Measurements from ENCODE around the gene GAL. TPM values are rescaled to one million over a fixed set of nuclear protein-coding genes. Genes with fewer than 3 reads are reported as not detected.

Gene GAL
- total RNA-seq, 1 experiment from 2014 or later: 72.6 TPM

DNA sequence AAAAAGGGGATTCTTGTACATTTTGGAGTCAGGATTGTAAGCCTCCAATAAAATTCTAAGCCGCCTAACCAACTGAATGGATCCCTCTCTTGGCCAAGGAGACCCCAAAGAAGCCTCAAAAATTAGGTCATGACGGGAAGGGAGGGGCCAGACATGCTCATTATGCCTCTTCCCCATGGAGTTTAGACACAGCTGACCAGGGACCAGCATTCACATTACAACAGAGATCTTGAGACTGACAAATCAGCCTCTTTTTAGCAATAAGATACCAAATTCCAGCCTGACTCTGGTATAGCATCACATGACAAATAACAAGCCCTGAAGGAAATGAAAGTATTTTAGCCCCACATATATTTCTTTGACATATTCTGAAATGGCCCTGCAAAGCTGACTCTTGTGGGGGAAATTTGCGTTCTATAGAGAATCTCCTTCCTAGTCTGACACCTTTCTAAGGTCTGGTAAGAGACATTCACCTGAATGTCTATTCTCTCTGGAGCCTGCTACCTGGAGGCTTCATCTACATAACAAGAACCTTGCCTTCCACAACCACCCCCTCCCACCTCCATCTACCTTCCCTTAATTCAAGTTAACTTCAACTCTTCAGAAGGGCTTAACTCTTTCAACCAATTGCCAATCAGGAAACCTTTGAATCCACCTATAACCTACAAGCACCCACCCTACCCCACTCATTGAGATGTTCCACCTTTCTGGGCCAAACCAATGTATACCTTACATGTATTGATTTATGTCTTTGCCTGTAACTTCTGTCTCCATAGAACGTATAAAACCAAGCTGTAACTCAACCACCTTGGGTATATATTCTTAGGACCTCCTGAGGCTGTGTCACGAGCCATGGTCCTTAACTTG, 10.3 kb downstream of the GAL start:
- Mint-ChIP-seq H3K9me3 (ENCODE audit: unreplicated experiment) (peaks cover 11% of the 10 kb centered on the region), H3K4me1 (ENCODE audit: low read depth, unreplicated experiment) (no peaks in the 10 kb centered on the region), H3K36me3 (ENCODE audit: insufficient read depth, unreplicated experiment) (peaks cover 5% of the 10 kb centered on the region), H3K4me3 (ENCODE audit: unreplicated experiment) (no peak overlapping the region), H3K27ac (ENCODE audit: unreplicated experiment) (no peak overlapping the region), H3K27me3 (ENCODE audit: insufficient read depth, unreplicated experiment) (peaks cover 5% of the 10 kb centered on the region)
- peaks cover 17% of the 10 kb centered on the region; the same call in 1 of the 2 replicates for H3K9me3 ChIP-seq
- POLR2A ChIA-PET: no interaction called here
- CTCF ChIA-PET: no interaction called here
- TF ChIP-seq, protein P1, sequence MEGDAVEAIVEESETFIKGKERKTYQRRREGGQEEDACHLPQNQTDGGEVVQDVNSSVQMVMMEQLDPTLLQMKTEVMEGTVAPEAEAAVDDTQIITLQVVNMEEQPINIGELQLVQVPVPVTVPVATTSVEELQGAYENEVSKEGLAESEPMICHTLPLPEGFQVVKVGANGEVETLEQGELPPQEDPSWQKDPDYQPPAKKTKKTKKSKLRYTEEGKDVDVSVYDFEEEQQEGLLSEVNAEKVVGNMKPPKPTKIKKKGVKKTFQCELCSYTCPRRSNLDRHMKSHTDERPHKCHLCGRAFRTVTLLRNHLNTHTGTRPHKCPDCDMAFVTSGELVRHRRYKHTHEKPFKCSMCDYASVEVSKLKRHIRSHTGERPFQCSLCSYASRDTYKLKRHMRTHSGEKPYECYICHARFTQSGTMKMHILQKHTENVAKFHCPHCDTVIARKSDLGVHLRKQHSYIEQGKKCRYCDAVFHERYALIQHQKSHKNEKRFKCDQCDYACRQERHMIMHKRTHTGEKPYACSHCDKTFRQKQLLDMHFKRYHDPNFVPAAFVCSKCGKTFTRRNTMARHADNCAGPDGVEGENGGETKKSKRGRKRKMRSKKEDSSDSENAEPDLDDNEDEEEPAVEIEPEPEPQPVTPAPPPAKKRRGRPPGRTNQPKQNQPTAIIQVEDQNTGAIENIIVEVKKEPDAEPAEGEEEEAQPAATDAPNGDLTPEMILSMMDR (IDR thresholded peaks at IDR 0.05; ENCODE audit: insufficient read depth in 1 of 2, low read depth in 1 of 2, low read length in 1 of 2, severe bottlenecking in 1 of 2, unreplicated experiment in 1 of 2): no peak
- DNase-seq: no peak
- H3K4me1 ChIP-seq: no peaks in the 10 kb centered on the region
- intact Hi-C loops (cut with micrococcal nuclease; ENCODE audit: unreplicated experiment): no loop called here
- H3K4me3 ChIP-seq (ENCODE audit: low read depth, low read length): no peak overlapping the region
- no peaks in the 10 kb centered on the region for H3K27me3 ChIP-seq (replicated peaks; ENCODE audit: control insufficient read depth, insufficient read depth, low read length)
- no TSS peak for BruUV-seq (replicated peaks)
- H3K36me3 ChIP-seq (ENCODE audit: control insufficient read depth, insufficient read depth, low read length): no peaks in the 10 kb centered on the region

- H3K9me3 ChIP-seq: peaks cover 17% of the 10 kb centered on the region; the same call in 1 of the 2 replicates
- no peaks in the 10 kb centered on the region for H3K4me1 ChIP-seq
- Mint-ChIP-seq H3K27ac (ENCODE audit: unreplicated experiment) (no peak overlapping the region), H3K4me1 (ENCODE audit: low read depth, unreplicated experiment) (no peaks in the 10 kb centered on the region), H3K4me3 (ENCODE audit: unreplicated experiment) (no peak overlapping the region), H3K36me3 (ENCODE audit: insufficient read depth, unreplicated experiment) (peaks cover 5% of the 10 kb centered on the region), H3K27me3 (ENCODE audit: insufficient read depth, unreplicated experiment) (peaks cover 10% of the 10 kb centered on the region), H3K9me3 (ENCODE audit: unreplicated experiment) (peaks cover 11% of the 10 kb centered on the region)
- BruUV-seq (replicated peaks): no TSS peak
- no peak for DNase-seq
- no peak overlapping the region for H3K4me3 ChIP-seq (ENCODE audit: low read depth, low read length)
- H3K36me3 ChIP-seq (ENCODE audit: control insufficient read depth, insufficient read depth, low read length): no peaks in the 10 kb centered on the region
- TF ChIP-seq, protein P1 (IDR thresholded peaks at IDR 0.05; ENCODE audit: insufficient read depth in 1 of 2, low read depth in 1 of 2, low read length in 1 of 2, severe bottlenecking in 1 of 2, unreplicated experiment in 1 of 2): no peak
- CTCF ChIA-PET: no interaction called here
- intact Hi-C loops (cut with micrococcal nuclease; ENCODE audit: unreplicated experiment): no loop called here
- POLR2A ChIA-PET: no interaction called here
- no peaks in the 10 kb centered on the region for H3K27me3 ChIP-seq (replicated peaks; ENCODE audit: control insufficient read depth, insufficient read depth, low read length)
These were observed 11.2 kb downstream of the GAL start for GRCh38 chr11:68695531-68695930.

DNA sequence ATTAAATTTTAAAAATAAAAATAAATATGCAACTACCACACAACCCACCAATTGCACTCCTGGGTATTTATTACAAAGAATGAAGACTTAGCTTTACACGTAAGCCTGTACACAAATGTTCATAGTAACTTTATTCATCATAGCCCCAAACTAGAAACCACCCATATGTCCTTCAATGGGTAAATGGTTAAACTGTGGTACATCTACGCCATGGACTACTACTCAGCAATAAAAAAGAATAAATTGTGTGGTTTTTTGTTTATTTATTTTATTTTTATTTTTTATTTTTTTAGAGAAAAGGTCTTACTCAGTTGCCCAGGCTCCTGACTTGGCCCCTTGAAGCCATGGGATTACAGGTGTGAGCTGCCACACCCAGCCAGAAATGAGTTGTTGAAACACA, 14.6 kb downstream of the GAL start:
- ChIA-PET CTCF (no interaction called here), POLR2A (interaction anchor here (0.5 kb wide), 1 partner anchor 50 kb away, joined by 4 read pairs; no protein-coding TSS in a partner anchor)
- Mint-ChIP-seq H3K27me3 (ENCODE audit: insufficient read depth, unreplicated experiment) (peaks cover 20% of the 10 kb centered on the region), H3K4me3 (ENCODE audit: unreplicated experiment) (no peak overlapping the region), H3K27ac (ENCODE audit: unreplicated experiment) (no peak overlapping the region), H3K36me3 (ENCODE audit: insufficient read depth, unreplicated experiment) (no peaks in the 10 kb centered on the region), H3K4me1 (ENCODE audit: low read depth, unreplicated experiment) (no peaks in the 10 kb centered on the region), H3K9me3 (ENCODE audit: unreplicated experiment) (peaks cover 11% of the 10 kb centered on the region)
- Histone ChIP-seq H3K27me3 (replicated peaks; ENCODE audit: control insufficient read depth, insufficient read depth, low read length) (no peaks in the 10 kb centered on the region), H3K9me3 (peaks cover 17% of the 10 kb centered on the region; the same call in 1 of the 2 replicates), H3K4me3 (ENCODE audit: low read depth, low read length) (no peak overlapping the region), H3K36me3 (ENCODE audit: control insufficient read depth, insufficient read depth, low read length) (no peaks in the 10 kb centered on the region), H3K4me1 (no peaks in the 10 kb centered on the region)
- DNase-seq: no peak
- intact Hi-C loops (cut with micrococcal nuclease; ENCODE audit: unreplicated experiment): no loop called here
- no TSS peak for BruUV-seq (replicated peaks)
- TF ChIP-seq, protein P1 (IDR thresholded peaks at IDR 0.05; ENCODE audit: insufficient read depth in 1 of 2, low read depth in 1 of 2, low read length in 1 of 2, severe bottlenecking in 1 of 2, unreplicated experiment in 1 of 2): no peak
